PC-9 (cell line): ENCODE results near the gene RAB31.

Experiments used
- EZH2 ChIP-seq: fragments of 200-600 bp; sonication (generic); IDR thresholded peaks from 2 replicates; pipeline ENCODE4 v1.8.0; 2017; ENCODE audit warnings: antibody characterized with exemption, low read depth
- TF ChIP-seq, protein P1 (sequence below): fragments of 200-600 bp; sonication (generic); conservative IDR thresholded peaks from 2 replicates; pipeline ENCODE4 v1.6.1; 2017; ENCODE audit warnings: mixed run types, antibody characterized with exemption, mild to moderate bottlenecking, moderate library complexity

GRCh38 chr18:9766740-9767139 is 58.6 kb downstream of the RAB31 start:
- TF ChIP-seq, protein P1, sequence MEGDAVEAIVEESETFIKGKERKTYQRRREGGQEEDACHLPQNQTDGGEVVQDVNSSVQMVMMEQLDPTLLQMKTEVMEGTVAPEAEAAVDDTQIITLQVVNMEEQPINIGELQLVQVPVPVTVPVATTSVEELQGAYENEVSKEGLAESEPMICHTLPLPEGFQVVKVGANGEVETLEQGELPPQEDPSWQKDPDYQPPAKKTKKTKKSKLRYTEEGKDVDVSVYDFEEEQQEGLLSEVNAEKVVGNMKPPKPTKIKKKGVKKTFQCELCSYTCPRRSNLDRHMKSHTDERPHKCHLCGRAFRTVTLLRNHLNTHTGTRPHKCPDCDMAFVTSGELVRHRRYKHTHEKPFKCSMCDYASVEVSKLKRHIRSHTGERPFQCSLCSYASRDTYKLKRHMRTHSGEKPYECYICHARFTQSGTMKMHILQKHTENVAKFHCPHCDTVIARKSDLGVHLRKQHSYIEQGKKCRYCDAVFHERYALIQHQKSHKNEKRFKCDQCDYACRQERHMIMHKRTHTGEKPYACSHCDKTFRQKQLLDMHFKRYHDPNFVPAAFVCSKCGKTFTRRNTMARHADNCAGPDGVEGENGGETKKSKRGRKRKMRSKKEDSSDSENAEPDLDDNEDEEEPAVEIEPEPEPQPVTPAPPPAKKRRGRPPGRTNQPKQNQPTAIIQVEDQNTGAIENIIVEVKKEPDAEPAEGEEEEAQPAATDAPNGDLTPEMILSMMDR = no peak
- TF ChIP-seq EZH2 = no peak
